Measurements from ENCODE around the gene MRTFA. TPM values are rescaled to one million over a fixed set of nuclear protein-coding genes. Genes with fewer than 3 reads are reported as not detected.

The MRTFA gene
- total RNA-seq, 1 experiment from 2014 or later = 44.7 TPM

DNA sequence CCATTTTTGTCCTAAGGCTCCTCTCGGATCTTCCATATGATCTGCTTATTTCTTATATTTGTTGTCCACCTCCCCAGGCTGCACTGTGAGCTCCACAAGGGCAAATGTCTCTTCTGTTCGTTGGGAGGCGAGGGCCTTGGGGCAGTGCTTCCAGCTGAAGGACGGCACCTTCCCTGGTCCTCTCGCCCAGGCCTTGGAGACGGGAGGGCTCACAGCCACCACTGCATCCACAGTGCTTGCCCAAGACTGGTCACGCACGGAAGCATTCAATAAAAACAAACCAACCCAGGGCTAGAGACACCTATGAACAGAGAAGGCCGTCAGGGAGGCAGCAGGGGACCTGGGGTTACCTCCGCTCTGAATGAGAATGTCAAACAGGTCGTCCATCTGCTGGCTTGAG, 219.9 kb downstream of the MRTFA start:
- H2AFZ ChIP-seq = no peak overlapping the region
- POLR2A ChIA-PET (ENCODE audit: unreplicated experiment) = no interaction called here
- DNase-seq = no peak
- no peak overlapping the region for H3K27ac ChIP-seq
- intact Hi-C loops (cut with micrococcal nuclease; ENCODE audit: unreplicated experiment) = no loop called here
- CTCF ChIA-PET = no interaction called here
- 0 out of 2 replicates have a peak, but pooled peaks cover 6% of the 10 kb centered on the region for H3K36me3 ChIP-seq (ENCODE audit: low read depth)
- no peaks in the 10 kb centered on the region for H3K27me3 ChIP-seq (ENCODE audit: insufficient read depth, low read depth)
- peaks cover 15% of the 10 kb centered on the region; the same call in 1 of the 2 replicates for H3F3A ChIP-seq (ENCODE audit: insufficient read depth, low read depth)
- H4K20me1 ChIP-seq (ENCODE audit: insufficient read depth) = no peaks in the 10 kb centered on the region
- H3K4me3 ChIP-seq = no peak overlapping the region
- no TSS peak for BruUV-seq (replicated peaks)
- H3K9me3 ChIP-seq (ENCODE audit: insufficient read depth, low read depth) = no peaks in the 10 kb centered on the region
- no peak overlapping the region for H3K4me2 ChIP-seq
- no peaks in the 10 kb centered on the region for H3K4me1 ChIP-seq (replicated peaks; ENCODE audit: insufficient read depth)
- no peaks in the 10 kb centered on the region for H3K9me2 ChIP-seq (ENCODE audit: insufficient read depth)
- H3K79me2 ChIP-seq (ENCODE audit: low read depth) = no peaks in the 10 kb centered on the region
- TF ChIP-seq, protein P1, sequence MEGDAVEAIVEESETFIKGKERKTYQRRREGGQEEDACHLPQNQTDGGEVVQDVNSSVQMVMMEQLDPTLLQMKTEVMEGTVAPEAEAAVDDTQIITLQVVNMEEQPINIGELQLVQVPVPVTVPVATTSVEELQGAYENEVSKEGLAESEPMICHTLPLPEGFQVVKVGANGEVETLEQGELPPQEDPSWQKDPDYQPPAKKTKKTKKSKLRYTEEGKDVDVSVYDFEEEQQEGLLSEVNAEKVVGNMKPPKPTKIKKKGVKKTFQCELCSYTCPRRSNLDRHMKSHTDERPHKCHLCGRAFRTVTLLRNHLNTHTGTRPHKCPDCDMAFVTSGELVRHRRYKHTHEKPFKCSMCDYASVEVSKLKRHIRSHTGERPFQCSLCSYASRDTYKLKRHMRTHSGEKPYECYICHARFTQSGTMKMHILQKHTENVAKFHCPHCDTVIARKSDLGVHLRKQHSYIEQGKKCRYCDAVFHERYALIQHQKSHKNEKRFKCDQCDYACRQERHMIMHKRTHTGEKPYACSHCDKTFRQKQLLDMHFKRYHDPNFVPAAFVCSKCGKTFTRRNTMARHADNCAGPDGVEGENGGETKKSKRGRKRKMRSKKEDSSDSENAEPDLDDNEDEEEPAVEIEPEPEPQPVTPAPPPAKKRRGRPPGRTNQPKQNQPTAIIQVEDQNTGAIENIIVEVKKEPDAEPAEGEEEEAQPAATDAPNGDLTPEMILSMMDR (conservative IDR thresholded peaks at IDR 0.05) = no peak
- no peak for TF ChIP-seq EZH2 (IDR thresholded peaks at IDR 0.05; ENCODE audit: low read depth)

GRCh38 chr22:40416267-40416570, 220.3 kb downstream of the MRTFA start:
- TF ChIP-seq, protein P1 (conservative IDR thresholded peaks at IDR 0.05) = no peak
- no peak for TF ChIP-seq EZH2 (IDR thresholded peaks at IDR 0.05; ENCODE audit: low read depth)

GRCh38 chr22:40415531-40416266, 220.8 kb downstream of the MRTFA start:
- ChIA-PET CTCF (no interaction called here), POLR2A (ENCODE audit: unreplicated experiment) (no interaction called here)
- intact Hi-C loops (cut with micrococcal nuclease; ENCODE audit: unreplicated experiment) = no loop called here
- Histone ChIP-seq H3K36me3 (ENCODE audit: low read depth) (peaks cover 10% of the 10 kb centered on the region; the same call in 1 of the 2 replicates), H3K79me2 (ENCODE audit: low read depth) (no peaks in the 10 kb centered on the region), H3K4me2 (no peak overlapping the region), H3K27ac (no peak overlapping the region), H3K9me3 (ENCODE audit: insufficient read depth, low read depth) (no peaks in the 10 kb centered on the region), H3K9me2 (ENCODE audit: insufficient read depth) (no peaks in the 10 kb centered on the region), H2AFZ (no peak overlapping the region), H3K4me3 (no peak overlapping the region), H3K4me1 (replicated peaks; ENCODE audit: insufficient read depth) (no peaks in the 10 kb centered on the region), H3K27me3 (ENCODE audit: insufficient read depth, low read depth) (no peaks in the 10 kb centered on the region), H4K20me1 (ENCODE audit: insufficient read depth) (no peaks in the 10 kb centered on the region), H3F3A (ENCODE audit: insufficient read depth, low read depth) (peaks cover 22% of the 10 kb centered on the region; the same call in 1 of the 2 replicates)
- no peak for DNase-seq
- TF ChIP-seq, protein P1 (conservative IDR thresholded peaks at IDR 0.05) = no peak
- no peak for TF ChIP-seq EZH2 (IDR thresholded peaks at IDR 0.05; ENCODE audit: low read depth)
- no TSS peak for BruUV-seq (replicated peaks)

More at GRCh38 chr22:40416267-40416570, 220.3 kb downstream of the MRTFA start:
- Histone ChIP-seq H2AFZ (no peak overlapping the region), H3K36me3 (ENCODE audit: low read depth) (peaks cover 9% of the 10 kb centered on the region; the same call in 1 of the 2 replicates), H3K4me3 (no peak overlapping the region), H3K27ac (no peak overlapping the region), H3K27me3 (ENCODE audit: insufficient read depth, low read depth) (no peaks in the 10 kb centered on the region), H3K9me3 (ENCODE audit: insufficient read depth, low read depth) (no peaks in the 10 kb centered on the region), H3F3A (ENCODE audit: insufficient read depth, low read depth) (peaks cover 19% of the 10 kb centered on the region; the same call in 1 of the 2 replicates), H3K79me2 (ENCODE audit: low read depth) (no peaks in the 10 kb centered on the region), H3K4me1 (replicated peaks; ENCODE audit: insufficient read depth) (no peaks in the 10 kb centered on the region), H4K20me1 (ENCODE audit: insufficient read depth) (no peaks in the 10 kb centered on the region), H3K4me2 (no peak overlapping the region), H3K9me2 (ENCODE audit: insufficient read depth) (no peaks in the 10 kb centered on the region)
- no peak for DNase-seq
- POLR2A ChIA-PET (ENCODE audit: unreplicated experiment) = no interaction called here
- intact Hi-C loops (cut with micrococcal nuclease; ENCODE audit: unreplicated experiment) = no loop called here
- CTCF ChIA-PET = no interaction called here
- no TSS peak for BruUV-seq (replicated peaks)

Data from PC-9 (cell line).